K562 (cell line): ENCODE measurements around the gene PHYH. TPM values are rescaled to one million over a fixed set of nuclear protein-coding genes. Genes with fewer than 3 reads are reported as not detected.

ENCODE experiments used
- ATAC-seq: fragments of 200-7000 bp; cut with Tn5 transposase; 3 replicates; pipeline ENCODE4 v1.9.1; 2020; ENCODE audit warnings: moderate library complexity
- BruUV-seq: library from RNA; stranded (reverse); fragments of 400-500 nt; replicated peaks from 2 replicates; lab custom pipeline; 2021; lab: Mats Ljungman, UMichigan
- CTCF ChIA-PET: fragments of 300-600 bp; formaldehyde crosslinking; extraction: SDS; loops from one replicate; lab custom pipeline; 2021; ENCODE audit warnings: low intra/inter-chr PET ratio; lab: Yijun Ruan, JAX
- POLR2A ChIA-PET: fragments of 300-600, 350-650 bp; sonication (Branson Sonifier 250); formaldehyde crosslinking; extraction: SDS; loops from one replicate; lab custom pipeline; 2021; ENCODE audit warnings: antibody characterized with exemption, inconsistent platforms; lab: Yijun Ruan, JAX
- DNase-seq, 4 experiments: peaks; one replicate each; pipeline versions ENCODE4 v3.0.0 to v3.0.0-alpha.2; 2011 to 2018; ENCODE audit warnings: low spot score in 3 of 4, mixed read lengths in 3 of 4; ENCODE audit errors: extremely low read depth in 1 of 4
- FAIRE-seq: peaks from 2 replicates; lab custom pipeline; 2011; peaks lifted over from hg19 to GRCh38; lab: Jason Lieb, UNC
- H2AFZ ChIP-seq: 2 replicates; pipeline ENCODE4 v1.6.0; 2011; ENCODE audit warnings: low read depth, low read length, control low read depth, inconsistent platforms
- H3K27ac ChIP-seq: fragments of 200-600 bp; 3 replicates; pipeline ENCODE4 v1.8.0; 2011; ENCODE audit warnings: low read depth, mild to moderate bottlenecking, control low read depth, inconsistent platforms, low read length, moderate library complexity, mixed read lengths; ENCODE audit errors: extremely low read depth
- H3K27me3 ChIP-seq, 2 experiments: fragments of 300-600 bp in 1 of 2; 2 replicates in 1 of 2; 3 replicates in 1 of 2; pipeline versions ENCODE4 v1.6.0 to v1.8.0; 2011; ENCODE audit warnings: inconsistent platforms in 2 of 2, low read length in 2 of 2, mild to moderate bottlenecking in 1 of 2, mixed read lengths in 1 of 2, moderate library complexity in 1 of 2; ENCODE audit not compliant: control insufficient read depth in 2 of 2, insufficient read depth in 2 of 2
- H3K36me3 ChIP-seq: fragments of 300-600 bp; 3 replicates; pipeline ENCODE4 v1.8.0; 2011; ENCODE audit warnings: mild to moderate bottlenecking, low read length, inconsistent platforms; ENCODE audit not compliant: control insufficient read depth, insufficient read depth
- H3K4me1 ChIP-seq, 2 experiments: fragments of 200-600 bp in 1 of 2; replicated peaks in 1 of 2; 2 replicates in 1 of 2; 3 replicates in 1 of 2; pipeline versions ENCODE4 v1.5.1 to v1.8.0; 2011; ENCODE audit warnings: inconsistent platforms in 2 of 2, low read length in 2 of 2, mild to moderate bottlenecking in 1 of 2, mixed read lengths in 1 of 2, moderate library complexity in 1 of 2; ENCODE audit not compliant: control insufficient read depth in 2 of 2, insufficient read depth in 2 of 2
- H3K4me2 ChIP-seq: 2 replicates; pipeline ENCODE4 v1.6.1; 2011; ENCODE audit warnings: low read length, control low read depth, inconsistent platforms, mixed read lengths; ENCODE audit not compliant: insufficient read depth
- H3K4me3 ChIP-seq: fragments of 200-600 bp; sonication (generic), shearing (Covaris generic); 2 replicates; pipeline ENCODE4 v1.5.1; 2016; ENCODE audit warnings: control low read depth, inconsistent platforms
- H3K79me2 ChIP-seq: fragments of 200-600 bp; 3 replicates; pipeline ENCODE4 v1.8.0; 2011; ENCODE audit warnings: low read length, inconsistent platforms; ENCODE audit not compliant: control insufficient read depth, insufficient read depth
- H3K9ac ChIP-seq, 2 experiments: 2 replicates each; pipeline versions ENCODE4 v1.6.0 to v1.6.1; 2011; ENCODE audit warnings: low read depth in 2 of 2, low read length in 2 of 2, control low read depth in 1 of 2, inconsistent platforms in 1 of 2, mild to moderate bottlenecking in 1 of 2, mixed read lengths in 1 of 2; ENCODE audit not compliant: insufficient read depth in 1 of 2
- H3K9me1 ChIP-seq: one replicate; pipeline ENCODE4 v1.6.0; 2011; ENCODE audit warnings: inconsistent platforms, mild to moderate bottlenecking, low read length, moderate library complexity; ENCODE audit not compliant: control insufficient read depth, insufficient read depth
- H3K9me3 ChIP-seq: replicated peaks from 2 replicates; pipeline ENCODE4 v1.5.1; 2011; ENCODE audit warnings: low read depth, low read length, inconsistent platforms; ENCODE audit not compliant: control insufficient read depth, insufficient read depth
- H4K20me1 ChIP-seq: replicated peaks from 2 replicates; pipeline ENCODE4 v1.6.1; 2011; ENCODE audit warnings: low read length, inconsistent platforms, mixed read lengths; ENCODE audit not compliant: control insufficient read depth, insufficient read depth
- CTCF ChIP-seq, 3 experiments: IDR thresholded peaks in 2 of 3; conservative IDR thresholded peaks in 1 of 3; 2 replicates each; pipeline ENCODE4 v1.5.1; 2011 to 2012; ENCODE audit warnings: low read length in 3 of 3, mild to moderate bottlenecking in 3 of 3, control low read depth in 2 of 3, improper control_type of control experiment in 1 of 3, inconsistent platforms in 1 of 3, low read depth in 1 of 3, mixed read lengths in 1 of 3, moderate library complexity in 1 of 3; ENCODE audit not compliant: insufficient read depth in 2 of 3
- ETV5 ChIP-seq: sonication (generic); formaldehyde crosslinking; IDR thresholded peaks from 2 replicates; pipeline ENCODE4 v1.4.0; 2020; ENCODE audit warnings: low read depth, mild to moderate bottlenecking, missing genetic modification reagents
- RAD21 ChIP-seq, 2 experiments: fragments of 250-450 bp in 1 of 2; fragments of 450-650 bp in 1 of 2; sonication (Bioruptor Pico) in 1 of 2; formaldehyde crosslinking in 1 of 2; IDR thresholded peaks in 1 of 2; conservative IDR thresholded peaks in 1 of 2; 2 replicates each; pipeline versions ENCODE4 v1.4.0 to v1.8.0; 2020 to 2022; ENCODE audit warnings: mild to moderate bottlenecking in 2 of 2, moderate library complexity in 1 of 2
- ZNF778 ChIP-seq: fragments of 450-650 bp; formaldehyde crosslinking; IDR thresholded peaks from 2 replicates; pipeline ENCODE4 v1.4.0; 2020; ENCODE audit warnings: mild to moderate bottlenecking, moderate library complexity
- WGBS: fragments of 100-300 bp; shearing (Covaris generic); methylation state at CpG from one replicate; pipeline ENCODE4 v1.1.6; 2016; ENCODE audit warnings: low coverage, mixed read lengths; ENCODE audit not compliant: insufficient coverage; ENCODE audit errors: missing lambda C conversion rate; 5-methylcytosine and 5-hydroxymethylcytosine counted together
- in situ Hi-C: fragments of 300-500 bp; cut with MboI; formaldehyde crosslinking; loops from 4 replicates; pipeline ENCODE4 v1.15.0; 2018; ENCODE audit warnings: inconsistent platforms, mixed read lengths
- intact Hi-C: fragments of 100-400 bp; cut with micrococcal nuclease; formaldehyde crosslinking; loops from 2 replicates; pipeline ENCODE4 v1.14.2; 2022
- polyA plus RNA-seq, 8 experiments: library from polyadenylated mRNA; depleted of rRNA in 4 of 8; stranded (reverse) in 5 of 8; unstranded in 3 of 8; fragments of >200 nt; fragmentation: Nextera tagmentation in 2 of 8; fragmentation: Illumina TruSeq in 1 of 8; extraction: Ambion mirVana in 2 of 8; extraction: Trizol in 1 of 8; gene quantifications; 2 replicates each; pipeline versions ENCODE4 v1.2.1 to v1.2.3, GENCODE V29; 2011 to 2014; ENCODE audit warnings: inconsistent platforms in 1 of 8, missing spikeins in 1 of 8
- total RNA-seq, 7 experiments: library from RNA; depleted of rRNA in 6 of 7; stranded (reverse); fragments of >200 nt in 6 of 7; fragmentation: Illumina TruSeq in 2 of 7; extraction: Trizol in 2 of 7; gene quantifications; 2 replicates each; pipeline versions ENCODE4 v1.2.1 to v1.2.3, GENCODE V29; 2011 to 2021; ENCODE audit warnings: low replicate concordance in 1 of 7

PHYH gene
- total and polyA plus RNA-seq, 9 of the 15 experiments (the other 6 are each of a cell fraction or from before 2014, with no cell fraction given), result 3.8 to 6.9 (median 5.7) TPM

DNA sequence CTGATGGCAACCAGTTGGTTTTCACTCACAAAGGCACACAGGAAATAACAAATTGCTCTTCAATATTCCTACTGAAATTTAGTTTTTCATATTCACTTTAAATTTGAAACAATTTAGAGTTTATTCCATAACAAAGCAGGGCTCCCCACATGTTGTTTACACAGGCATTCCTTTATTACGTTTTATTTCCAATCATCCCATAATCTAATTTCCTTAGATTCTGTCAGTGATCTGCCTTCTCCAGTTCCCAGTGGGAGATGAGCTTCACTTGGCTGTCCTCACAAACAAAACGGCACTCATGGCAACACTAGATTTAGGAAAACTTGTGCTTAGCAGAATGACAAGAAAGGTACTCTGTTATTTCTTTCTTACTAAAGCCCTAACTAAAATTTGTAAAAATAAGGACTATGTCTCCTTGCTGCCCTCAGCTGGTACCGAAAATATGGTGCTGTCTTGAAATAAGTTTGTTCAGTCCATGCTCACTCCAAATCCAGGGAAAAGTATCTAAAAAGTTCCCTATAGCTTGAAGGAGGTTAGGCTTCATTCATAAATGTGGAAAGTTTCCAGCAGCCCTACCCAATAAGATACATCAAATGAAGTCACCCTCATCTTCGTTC is 23.0 kb downstream of the PHYH start:
- H3K27me3 ChIP-seq, result no peaks in the 10 kb centered on the region
- peaks cover 4 to 6% of the 10 kb centered on the region in 2 experiments; a peak in 3 of 5 replicates for H3K4me1 ChIP-seq
- intact Hi-C loops, result loop anchor here (10.0 kb wide), 2 partner anchors 52 to 112 kb away; partner anchors contain the start of gene MCM10
- peak in 1 of 2 experiments; percentile 33; a peak in 2 of 4 replicates for TF ChIP-seq RAD21 (CRISPR knock-in tag; conservative IDR thresholded peaks at IDR 0.05 in 1 of 2, IDR thresholded peaks at IDR 0.05 in 1 of 2)
- TF ChIP-seq CTCF (IDR thresholded peaks at IDR 0.05 in 2 of 3, conservative IDR thresholded peaks at IDR 0.05 in 1 of 3; ENCODE audit: insufficient read depth in 2 of 3, low read depth in 1 of 3, low read length in 3 of 3), result peak in 1 of 3 experiments; percentile 24; a peak in 1 of 6 replicates
- no peak for TF ChIP-seq ETV5
- no peak for TF ChIP-seq ZNF778 (CRISPR knock-in tag)
- H3K79me2 ChIP-seq, result no peaks in the 10 kb centered on the region
- H3K9ac ChIP-seq, result no peak overlapping the region
- 38% methylated on average over 4 of the region's 4 CpGs for WGBS
- no peak overlapping the region for H3K27ac ChIP-seq
- ChIA-PET CTCF (no interaction called here), POLR2A (interaction anchor here (0.8 kb wide), 1 partner anchor 57 kb away, joined by 3 read pairs; no protein-coding TSS in a partner anchor)
- no peaks in the 10 kb centered on the region for H3K9me1 ChIP-seq
- H3K4me2 ChIP-seq, result no peak overlapping the region
- H2AFZ ChIP-seq, result 0 out of 2 replicates have a peak overlapping the region, but pooled peaks have one; percentile 16
- H4K20me1 ChIP-seq, result no peaks in the 10 kb centered on the region
- ATAC-seq (no peak; the same call in 2 of the 3 replicates), DNase-seq (no peak), FAIRE-seq (no peak)
- no TSS peak for BruUV-seq
- no peaks in the 10 kb centered on the region for H3K36me3 ChIP-seq
- in situ Hi-C loops, result no loop called here
- no peak overlapping the region for H3K4me3 ChIP-seq
- H3K9me3 ChIP-seq, result no peaks in the 10 kb centered on the region
